SK-N-SH treated with all-trans-retinoic acid at 6 μM for 48 hours (cell line): ENCODE data around the gene VPS13C.
A peak's percentile ranks its signal among the peaks of the same experiment; 100 is the strongest.

Experiments
- ATAC-seq: fragments of 200-7000 bp; cut with Tn5 transposase; 3 replicates; pipeline ENCODE4 v1.9.1; 2020; ENCODE audit warnings: mild to moderate bottlenecking, moderate library complexity
- ARNTL ChIP-seq: fragments of 450-650 bp; formaldehyde crosslinking; IDR thresholded peaks from 2 replicates; pipeline ENCODE4 v1.5.0; 2020; ENCODE audit warnings: low read depth, mild to moderate bottlenecking, moderate library complexity, borderline replicate concordance
- BACH2 ChIP-seq: fragments of 250-450 bp; sonication (Bioruptor Pico); IDR thresholded peaks from 2 replicates; pipeline ENCODE4 v1.9.0; 2021; ENCODE audit warnings: mild to moderate bottlenecking, borderline replicate concordance
- CREB5 ChIP-seq: fragments of 250-450 bp; sonication (Bioruptor Pico); IDR thresholded peaks from 2 replicates; pipeline ENCODE4 v1.5.1; 2020; ENCODE audit warnings: low read depth, mild to moderate bottlenecking, moderate library complexity
- CSDC2 ChIP-seq: fragments of 250-450 bp; sonication (Bioruptor Pico); IDR thresholded peaks from 2 replicates; pipeline ENCODE4 v1.5.0; 2020; ENCODE audit warnings: mild to moderate bottlenecking, moderate library complexity
- CSRNP3 ChIP-seq: fragments of 250-450 bp; sonication (Bioruptor Pico); IDR thresholded peaks from 2 replicates; pipeline ENCODE4 v1.5.1; 2021; ENCODE audit warnings: mild to moderate bottlenecking, moderate library complexity
- GLIS3 ChIP-seq: fragments of 250-450 bp; sonication (Bioruptor Pico); IDR thresholded peaks from 2 replicates; pipeline ENCODE4 v1.5.0; 2020; ENCODE audit warnings: mild to moderate bottlenecking, moderate library complexity
- ISL1 ChIP-seq: fragments of 250-450 bp; sonication (Bioruptor Pico); IDR thresholded peaks from 2 replicates; pipeline ENCODE4 v2.1.2; 2022; ENCODE audit warnings: mild to moderate bottlenecking, moderate library complexity
- OSR1 ChIP-seq: fragments of 250-450 bp; sonication (Bioruptor Pico); IDR thresholded peaks from 2 replicates; pipeline ENCODE4 v1.8.0; 2022; ENCODE audit warnings: moderate library complexity, mild to moderate bottlenecking, inconsistent platforms
- PATZ1 ChIP-seq: fragments of 250-450 bp; sonication (Bioruptor Pico); IDR thresholded peaks from 2 replicates; pipeline ENCODE4 v1.8.0; 2020; ENCODE audit warnings: mild to moderate bottlenecking, moderate library complexity, borderline replicate concordance
- PPARA ChIP-seq: fragments of 250-450 bp; sonication (Bioruptor Pico); IDR thresholded peaks from 2 replicates; pipeline ENCODE4 v1.5.0; 2020; ENCODE audit warnings: mild to moderate bottlenecking, borderline replicate concordance
- RARB ChIP-seq: fragments of 250-450 bp; sonication (Bioruptor Pico); IDR thresholded peaks from 2 replicates; pipeline ENCODE4 v1.8.0; 2021; ENCODE audit warnings: mild to moderate bottlenecking, moderate library complexity
- SNAI2 ChIP-seq: fragments of 250-450 bp; sonication (Bioruptor Pico); IDR thresholded peaks from 2 replicates; pipeline ENCODE4 v1.5.0; 2020; ENCODE audit warnings: mild to moderate bottlenecking, moderate library complexity
- TCF4 ChIP-seq: fragments of 250-450 bp; sonication (Bioruptor Pico); IDR thresholded peaks from 2 replicates; pipeline ENCODE4 v1.8.0; 2021; ENCODE audit warnings: mild to moderate bottlenecking, moderate library complexity, borderline replicate concordance
- TOX ChIP-seq: fragments of 250-450 bp; sonication (Bioruptor Pico); IDR thresholded peaks from 2 replicates; pipeline ENCODE4 v1.8.0; 2021; ENCODE audit warnings: mild to moderate bottlenecking, moderate library complexity, borderline replicate concordance
- TSHZ2 ChIP-seq: fragments of 250-450 bp; sonication (Bioruptor Pico); IDR thresholded peaks from 2 replicates; pipeline ENCODE4 v1.5.0; 2020; ENCODE audit warnings: mild to moderate bottlenecking, moderate library complexity
- ZC3H10 ChIP-seq: fragments of 250-450 bp; sonication (Bioruptor Pico); IDR thresholded peaks from 2 replicates; pipeline ENCODE4 v1.5.1; 2021; ENCODE audit warnings: mild to moderate bottlenecking, moderate library complexity
- ZFP3 ChIP-seq: fragments of 250-450 bp; sonication (Bioruptor Pico); IDR thresholded peaks from 2 replicates; pipeline ENCODE4 v1.5.0; 2020; ENCODE audit warnings: mild to moderate bottlenecking, moderate library complexity
- ZFP30 ChIP-seq: fragments of 450-650 bp; formaldehyde crosslinking; IDR thresholded peaks from 2 replicates; pipeline ENCODE4 v1.5.0; 2022; ENCODE audit warnings: mild to moderate bottlenecking, moderate library complexity
- ZNF70 ChIP-seq: fragments of 450-650 bp; formaldehyde crosslinking; IDR thresholded peaks from 2 replicates; pipeline ENCODE4 v1.5.0; 2020; ENCODE audit warnings: mild to moderate bottlenecking, moderate library complexity
- ZNF8 ChIP-seq: fragments of 450-650 bp; formaldehyde crosslinking; IDR thresholded peaks from 2 replicates; pipeline ENCODE4 v1.5.0; 2020; ENCODE audit warnings: mild to moderate bottlenecking, moderate library complexity

The VPS13C gene

GRCh38 chr15:61921093-61921492 is 139.2 kb downstream of the VPS13C start:
- ATAC-seq = no peak

GRCh38 chr15:61917457-61917856 is 142.8 kb downstream of the VPS13C start:
- no peak for ATAC-seq
- TF ChIP-seq PPARA (CRISPR knock-in tag) (no peak), OSR1 (CRISPR knock-in tag) (no peak), PATZ1 (CRISPR knock-in tag) (no peak), ISL1 (no peak), TCF4 (no peak), ZNF70 (CRISPR knock-in tag) (no peak), ZC3H10 (CRISPR knock-in tag) (no peak), CSRNP3 (CRISPR knock-in tag) (no peak), ZFP30 (no peak), TOX (CRISPR knock-in tag) (no peak), CREB5 (CRISPR knock-in tag) (no peak)
- TF ChIP-seq, all 23 proteins: peak for 0

More at GRCh38 chr15:61921093-61921492, 139.2 kb downstream of the VPS13C start:
- no peak for TF ChIP-seq RARB (CRISPR knock-in tag)
- no peak for TF ChIP-seq CSRNP3 (CRISPR knock-in tag)
- no peak for TF ChIP-seq CREB5 (CRISPR knock-in tag)
- TF ChIP-seq PATZ1 (CRISPR knock-in tag) = no peak
- TF ChIP-seq ZNF8 (CRISPR knock-in tag) = no peak
- no peak for TF ChIP-seq PPARA (CRISPR knock-in tag)

GRCh38 chr15:61916104-61916503 is 144.1 kb downstream of the VPS13C start:
- peak; percentile 44 for ATAC-seq
- TF ChIP-seq TSHZ2 (CRISPR knock-in tag) (0 out of 2 replicates have a peak, but pooled peaks have one; percentile 18), ARNTL (no peak), PATZ1 (CRISPR knock-in tag) (no peak), ZFP3 (CRISPR knock-in tag) (no peak), ISL1 (peak; percentile 82), ZNF70 (CRISPR knock-in tag) (peak; percentile 90), BACH2 (CRISPR knock-in tag) (no peak), GLIS3 (CRISPR knock-in tag) (0 out of 2 replicates have a peak, but pooled peaks have one; percentile 9), TCF4 (peak; percentile 39; the same call in 1 of the 2 replicates), RARB (CRISPR knock-in tag) (no peak), SNAI2 (CRISPR knock-in tag) (0 out of 2 replicates have a peak, but pooled peaks have one; percentile 43), CSDC2 (CRISPR knock-in tag) (no peak), CSRNP3 (CRISPR knock-in tag) (peak; percentile 31; the same call in 1 of the 2 replicates), ZNF8 (CRISPR knock-in tag) (no peak; the same call in 1 of the 2 replicates), PPARA (CRISPR knock-in tag) (no peak)
